NCI-H1105 treated with DMSO at 0.1 percent for 48 hours (cell line): ENCODE data around the gene LPCAT1.
"Not testable (repeated sequence)": the region's sequence is repeated elsewhere in the genome, so short reads cannot be mapped to it uniquely, and the experiment has no call there.

Experiments
- DNase-seq: peaks from one replicate; lab custom pipeline; 2025; lab: John Stamatoyannopoulos, UW

Gene LPCAT1

GRCh38 chr5:1442222-1443145 is 81.3 kb downstream of the LPCAT1 start:
- no peak for DNase-seq

GRCh38 chr5:1441166-1441865 is 82.4 kb downstream of the LPCAT1 start:
- no peak for DNase-seq

- no peak for DNase-seq
These were observed 83.7 kb downstream of the LPCAT1 start for GRCh38 chr5:1440098-1440493.

GRCh38 chr5:1439388-1440097 is 84.2 kb downstream of the LPCAT1 start:
- DNase-seq: no peak

GRCh38 chr5:1438871-1439270 is 84.9 kb downstream of the LPCAT1 start:
- no peak for DNase-seq

GRCh38 chr5:1437876-1438559 is 85.7 kb downstream of the LPCAT1 start:
- DNase-seq: no peak

- DNase-seq: no peak
These were observed 86.4 kb downstream of the LPCAT1 start for GRCh38 chr5:1437226-1437829.

- no peak for DNase-seq
These were observed 87.1 kb downstream of the LPCAT1 start for GRCh38 chr5:1436681-1437080.

GRCh38 chr5:1436036-1436435 is 87.7 kb downstream of the LPCAT1 start:
- no peak for DNase-seq

GRCh38 chr5:1435369-1435768 is 88.4 kb downstream of the LPCAT1 start:
- DNase-seq: no peak

GRCh38 chr5:1432296-1432695 is 91.5 kb downstream of the LPCAT1 start:
- DNase-seq: no peak

- no peak for DNase-seq
These were observed 91.9 kb downstream of the LPCAT1 start for GRCh38 chr5:1431896-1432295.

GRCh38 chr5:1431021-1431811 is 92.5 kb downstream of the LPCAT1 start:
- DNase-seq: no peak

GRCh38 chr5:1430121-1430795 is 93.5 kb downstream of the LPCAT1 start:
- no peak for DNase-seq

GRCh38 chr5:1429496-1429895 is 94.3 kb downstream of the LPCAT1 start:
- DNase-seq: no peak

GRCh38 chr5:1429066-1429465 is 94.7 kb downstream of the LPCAT1 start:
- DNase-seq: no peak

- no peak for DNase-seq
These were observed 95.7 kb downstream of the LPCAT1 start for GRCh38 chr5:1428107-1428506.

- DNase-seq: no peak
These were observed 99.0 kb downstream of the LPCAT1 start for GRCh38 chr5:1424716-1425115.

GRCh38 chr5:1423901-1424603 is 99.7 kb downstream of the LPCAT1 start:
- no peak for DNase-seq

- not testable (repeated sequence) for DNase-seq
These were observed 101.2 kb downstream of the LPCAT1 start for GRCh38 chr5:1422522-1422921.
